MCF 10A (cell line): ENCODE results near the gene TMEM174. TPM values are rescaled to one million over a fixed set of nuclear protein-coding genes. Genes with fewer than 3 reads are reported as not detected.

ENCODE experiments used
- BruUV-seq: library from RNA; stranded (reverse); fragments of 400-500 nt; replicated peaks from 2 replicates; lab custom pipeline; 2021; lab: Mats Ljungman, UMichigan
- CTCF ChIA-PET: fragments of 300-600 bp; sonication (Branson Sonifier 250); formaldehyde crosslinking; extraction: SDS; loops from one replicate; lab custom pipeline; 2021; ENCODE audit warnings: antibody characterized with exemption, inconsistent platforms; lab: Yijun Ruan, JAX
- POLR2A ChIA-PET: fragments of 300-600, 350-650 bp; sonication (Branson Sonifier 250); formaldehyde crosslinking; extraction: SDS; loops from one replicate; lab custom pipeline; 2020; ENCODE audit warnings: antibody characterized with exemption, inconsistent platforms; lab: Yijun Ruan, JAX
- DNase-seq: peaks from one replicate; pipeline ENCODE4 v3.0.0-alpha.2; 2018; ENCODE audit not compliant: unreplicated experiment
- H3K27ac Mint-ChIP-seq: one replicate; pipeline ENCODE4 v1.8.0; 2022; ENCODE audit warnings: mild to moderate bottlenecking, low read depth, mixed read lengths; ENCODE audit not compliant: unreplicated experiment
- H3K27me3 Mint-ChIP-seq: one replicate; pipeline ENCODE4 v1.8.0; 2022; ENCODE audit warnings: mixed read lengths; ENCODE audit not compliant: insufficient read depth, unreplicated experiment
- H3K36me3 Mint-ChIP-seq: one replicate; pipeline ENCODE4 v1.8.0; 2022; ENCODE audit warnings: mild to moderate bottlenecking, moderate library complexity, mixed read lengths; ENCODE audit not compliant: insufficient read depth, unreplicated experiment
- H3K4me1 Mint-ChIP-seq: one replicate; pipeline ENCODE4 v1.8.0; 2022; ENCODE audit warnings: mixed read lengths; ENCODE audit not compliant: insufficient read depth, unreplicated experiment
- H3K4me3 Mint-ChIP-seq: one replicate; pipeline ENCODE4 v1.8.0; 2022; ENCODE audit warnings: mild to moderate bottlenecking, moderate library complexity, mixed read lengths; ENCODE audit not compliant: unreplicated experiment
- H3K9me3 Mint-ChIP-seq: one replicate; pipeline ENCODE4 v1.8.0; 2022; ENCODE audit warnings: mixed read lengths; ENCODE audit not compliant: unreplicated experiment
- CTCF ChIP-seq: fragments of 200-600 bp; IDR thresholded peaks from one replicate; pipeline ENCODE4 v1.8.0; 2022; ENCODE audit warnings: antibody characterized with exemption, mild to moderate bottlenecking; ENCODE audit not compliant: unreplicated experiment
- intact Hi-C: fragments of 100-400 bp; cut with micrococcal nuclease; formaldehyde crosslinking; loops from 2 replicates; pipeline ENCODE4 v1.14.1; 2022
- total RNA-seq: library from RNA; stranded (reverse); gene quantifications from 2 replicates; pipeline ENCODE4 v1.2.3, GENCODE V29; 2022

Gene TMEM174
- total RNA-seq, 1 experiment from 2014 or later, result not detected

DNA sequence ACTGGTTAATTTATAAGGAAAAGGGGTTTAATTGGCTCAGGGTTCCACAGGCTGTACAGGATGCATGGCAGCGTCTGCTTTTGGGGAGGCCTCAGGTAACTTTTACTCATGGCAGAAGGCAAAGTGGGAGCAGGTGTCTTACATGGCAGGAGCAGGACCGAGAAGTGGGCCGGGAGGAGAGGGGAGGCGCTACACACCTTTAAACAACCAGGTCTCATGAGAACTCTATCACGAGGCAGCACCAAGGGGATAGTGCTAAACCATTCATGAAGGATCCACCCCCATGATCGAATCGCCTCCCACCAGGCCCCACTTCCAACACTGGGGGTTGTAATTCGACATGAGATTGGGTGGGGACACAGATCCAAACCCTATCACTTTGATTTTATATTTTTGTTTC, 31.0 kb upstream of the TMEM174 start:
- Mint-ChIP-seq H3K4me3 (no peak overlapping the region), H3K9me3 (no peaks in the 10 kb centered on the region), H3K27me3 (no peaks in the 10 kb centered on the region), H3K36me3 (no peaks in the 10 kb centered on the region), H3K27ac (no peak overlapping the region), H3K4me1 (no peaks in the 10 kb centered on the region)
- ChIA-PET POLR2A (no interaction called here), CTCF (interaction anchor here (0.7 to 1.5 kb wide), 2 partner anchors 309 to 311 kb away, joined by 3 read pairs; no protein-coding TSS in a partner anchor)
- intact Hi-C loops, result no loop called here
- TF ChIP-seq CTCF, result no peak
- no peak for DNase-seq
- no TSS peak for BruUV-seq

GRCh38 chr5:73143716-73144115, 29.3 kb upstream of the TMEM174 start:
- no peak for DNase-seq
- H3K27ac Mint-ChIP-seq, result no peak overlapping the region
- H3K4me3 Mint-ChIP-seq, result no peak overlapping the region
- POLR2A ChIA-PET, result no interaction called here
- no peaks in the 10 kb centered on the region for H3K27me3 Mint-ChIP-seq
- no peak for TF ChIP-seq CTCF
- BruUV-seq, result no TSS peak
- H3K9me3 Mint-ChIP-seq, result no peaks in the 10 kb centered on the region
- intact Hi-C loops, result no loop called here
- CTCF ChIA-PET, result interaction anchor here (0.6 to 1.0 kb wide), 4 partner anchors 9 to 80 kb away, joined by 3 to 4 read pairs (median 3); no protein-coding TSS in a partner anchor
- H3K4me1 Mint-ChIP-seq, result no peaks in the 10 kb centered on the region
- no peaks in the 10 kb centered on the region for H3K36me3 Mint-ChIP-seq

- CTCF ChIA-PET, result no interaction called here
- H3K27ac Mint-ChIP-seq, result no peak overlapping the region
- no peak for DNase-seq
- intact Hi-C loops, result no loop called here
- BruUV-seq, result no TSS peak
- H3K9me3 Mint-ChIP-seq, result no peaks in the 10 kb centered on the region
- H3K4me3 Mint-ChIP-seq, result no peak overlapping the region
- no peaks in the 10 kb centered on the region for H3K36me3 Mint-ChIP-seq
- POLR2A ChIA-PET, result no interaction called here
- no peak for TF ChIP-seq CTCF
- no peaks in the 10 kb centered on the region for H3K27me3 Mint-ChIP-seq
- no peaks in the 10 kb centered on the region for H3K4me1 Mint-ChIP-seq
These were observed 23.5 kb upstream of the TMEM174 start for GRCh38 chr5:73149540-73149939.

DNA sequence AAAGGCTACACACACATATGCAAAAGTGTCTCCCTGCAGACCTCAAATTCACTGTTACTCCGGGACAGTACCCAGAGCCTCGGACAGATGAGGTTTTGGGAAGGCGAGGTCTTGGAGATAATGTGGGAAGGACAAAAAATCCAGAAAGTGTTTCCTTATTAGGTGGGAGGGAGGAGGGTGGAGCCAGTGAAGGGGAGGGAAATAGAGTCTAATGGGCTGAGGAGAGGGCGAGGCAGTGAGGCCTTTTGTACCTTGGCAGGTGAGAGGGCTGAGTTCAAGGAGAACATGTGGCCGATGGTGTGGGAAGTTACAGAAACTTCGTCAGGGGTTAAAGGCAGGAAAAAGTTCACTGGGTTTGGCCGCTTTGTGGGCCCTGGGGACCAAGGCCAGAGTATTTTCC, 22.1 kb upstream of the TMEM174 start:
- no peak overlapping the region for H3K4me3 Mint-ChIP-seq
- no peaks in the 10 kb centered on the region for H3K4me1 Mint-ChIP-seq
- no peak for DNase-seq
- no peak for TF ChIP-seq CTCF
- BruUV-seq, result no TSS peak
- no peak overlapping the region for H3K27ac Mint-ChIP-seq
- H3K9me3 Mint-ChIP-seq, result no peaks in the 10 kb centered on the region
- no peaks in the 10 kb centered on the region for H3K36me3 Mint-ChIP-seq
- intact Hi-C loops, result no loop called here
- POLR2A ChIA-PET, result no interaction called here
- CTCF ChIA-PET, result interaction anchor here (1.3 kb wide), 1 partner anchor 49 kb away, joined by 4 read pairs; no protein-coding TSS in a partner anchor
- H3K27me3 Mint-ChIP-seq, result no peaks in the 10 kb centered on the region
